Ishikawa (cell line): ENCODE measurements around the gene XRRA1.

ENCODE experiments used
- CEBPB ChIP-seq: IDR thresholded peaks from 2 replicates; pipeline ENCODE4 v1.6.1; 2012
- CREB1 ChIP-seq: IDR thresholded peaks from 2 replicates; pipeline ENCODE4 v1.6.1; 2012; ENCODE audit warnings: low read depth
- EGR1 ChIP-seq: IDR thresholded peaks from 2 replicates; pipeline ENCODE4 v1.6.1; 2012
- EP300 ChIP-seq: IDR thresholded peaks from 2 replicates; pipeline ENCODE4 v1.6.1; 2012; ENCODE audit warnings: borderline replicate concordance
- FOXM1 ChIP-seq: IDR thresholded peaks from 2 replicates; pipeline ENCODE4 v1.6.1; 2012; ENCODE audit warnings: low read depth, borderline replicate concordance
- MAX ChIP-seq: IDR thresholded peaks from 2 replicates; pipeline ENCODE4 v1.6.1; 2012
- NFIC ChIP-seq: IDR thresholded peaks from 2 replicates; pipeline ENCODE4 v1.6.1; 2012
- RAD21 ChIP-seq: IDR thresholded peaks from 2 replicates; pipeline ENCODE4 v1.6.1; 2012; ENCODE audit warnings: low read depth
- REST ChIP-seq: IDR thresholded peaks from 2 replicates; pipeline ENCODE4 v1.6.1; 2012; ENCODE audit warnings: low read depth, mild to moderate bottlenecking
- TAF1 ChIP-seq: IDR thresholded peaks from 2 replicates; pipeline ENCODE4 v1.6.1; 2012; ENCODE audit warnings: low read depth, mild to moderate bottlenecking
- TCF12 ChIP-seq: IDR thresholded peaks from 2 replicates; pipeline ENCODE4 v1.6.1; 2012; ENCODE audit warnings: low read depth
- TEAD4 ChIP-seq: IDR thresholded peaks from 2 replicates; pipeline ENCODE4 v1.6.1; 2012
- USF1 ChIP-seq: IDR thresholded peaks from 2 replicates; pipeline ENCODE4 v1.6.1; 2012
- YY1 ChIP-seq: IDR thresholded peaks from 2 replicates; pipeline ENCODE4 v1.6.1; 2012; ENCODE audit warnings: low read depth
- ZBTB7A ChIP-seq: IDR thresholded peaks from 2 replicates; pipeline ENCODE4 v1.6.1; 2012; ENCODE audit warnings: low read depth

XRRA1 gene

GRCh38 chr11:74948898-74949752 lies at the start of gene XRRA1, which contains the start of gene SPCS2:
XRRA1 (minus strand) TSS chr11:74949091; CDS start chr11:74940878, 8,213 bp downstream.
SPCS2 (plus strand) TSS chr11:74949266; CDS start chr11:74949286, 20 bp downstream.
- no peak; the same call in 1 of the 2 replicates for TF ChIP-seq TEAD4
- no peak for TF ChIP-seq RAD21
- no peak for TF ChIP-seq ZBTB7A
- no peak for TF ChIP-seq EGR1
- TF ChIP-seq CREB1 = peak; percentile 80
- peak; percentile 97 for TF ChIP-seq USF1
- peak; percentile 86 for TF ChIP-seq MAX
- no peak for TF ChIP-seq REST
- TF ChIP-seq YY1 = peak; percentile 98
- peak; percentile 75 for TF ChIP-seq TCF12
- peak; percentile 13; the same call in 1 of the 2 replicates for TF ChIP-seq EP300
- peak; percentile 98 for TF ChIP-seq TAF1
- no peak for TF ChIP-seq CEBPB
- no peak; the same call in 1 of the 2 replicates for TF ChIP-seq NFIC
- TF ChIP-seq FOXM1 = no peak

- TF ChIP-seq EGR1 (no peak), CREB1 (no peak), ZBTB7A (no peak), REST (no peak), TCF12 (no peak), MAX (no peak), USF1 (no peak), TAF1 (no peak), FOXM1 (no peak), RAD21 (no peak), CEBPB (no peak), EP300 (no peak), TEAD4 (no peak), NFIC (no peak), YY1 (no peak)
These were observed 44.0 kb upstream of the XRRA1 start for GRCh38 chr11:74992852-74993251.

- no peak for TF ChIP-seq YY1
- no peak for TF ChIP-seq EP300
- TF ChIP-seq USF1 = no peak
- TF ChIP-seq ZBTB7A = no peak
- TF ChIP-seq EGR1 = no peak
- TF ChIP-seq CREB1 = no peak
- TF ChIP-seq TCF12 = no peak
- no peak for TF ChIP-seq REST
- no peak for TF ChIP-seq TAF1
- no peak for TF ChIP-seq NFIC
- no peak for TF ChIP-seq RAD21
These were observed 42.0 kb upstream of the XRRA1 start for GRCh38 chr11:74990941-74991340.
